ENCODE results near the gene THRB. TPM values are rescaled to one million over a fixed set of nuclear protein-coding genes. Genes with fewer than 3 reads are reported as not detected.

Gene THRB
- total and polyA plus RNA-seq, 9 of the 15 experiments (the other 6 are each of a cell fraction or from before 2014, with no cell fraction given) = 1.7 to 14.9 (median 6.9) TPM

DNA sequence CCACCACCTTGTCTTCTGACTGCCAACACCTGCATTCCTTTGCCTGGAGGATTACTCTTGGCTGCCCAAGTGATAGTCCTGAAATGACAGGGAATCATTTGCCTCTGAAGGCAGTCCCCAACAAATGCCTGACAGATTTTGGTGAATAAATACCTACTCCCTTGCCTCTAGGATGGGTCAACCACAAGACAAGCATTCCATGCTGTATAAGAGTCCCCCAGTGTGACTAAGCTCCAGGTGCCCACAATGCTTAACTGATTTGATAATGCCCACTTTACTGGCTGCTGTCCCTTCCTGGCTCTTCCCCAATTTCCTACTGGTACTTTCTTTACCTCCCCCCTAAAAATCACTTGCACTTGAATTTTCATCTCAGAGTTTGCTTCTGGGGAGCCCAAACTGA lies 14.8 kb downstream of the THRB start:
- H3K9me1 ChIP-seq (ENCODE audit: control insufficient read depth, insufficient read depth, low read length) = no peaks in the 10 kb centered on the region
- no peaks in the 10 kb centered on the region for H3K36me3 ChIP-seq (ENCODE audit: control insufficient read depth, insufficient read depth, low read length)
- no peak overlapping the region for H3K4me3 ChIP-seq
- intact Hi-C loops (cut with micrococcal nuclease) = no loop called here
- in situ Hi-C loops (cut with MboI) = no loop called here
- no peaks in the 10 kb centered on the region; a peak in 2 of 5 replicates for H3K4me1 ChIP-seq (replicated peaks in 1 of 2; ENCODE audit: control insufficient read depth in 2 of 2, insufficient read depth in 2 of 2, low read length in 2 of 2)
- CTCF ChIA-PET (ENCODE audit: low intra/inter-chr PET ratio) = no interaction called here
- H4K20me1 ChIP-seq (replicated peaks; ENCODE audit: control insufficient read depth, insufficient read depth, low read length) = no peaks in the 10 kb centered on the region
- DNase-seq (ENCODE audit: extremely low read depth in 1 of 4, low spot score in 3 of 4) (no peak), FAIRE-seq (no peak), ATAC-seq (no peak)
- no peak for TF ChIP-seq NONO (IDR thresholded peaks at IDR 0.05; ENCODE audit: low read depth in 2 of 2, low read length in 1 of 2)
- TF ChIP-seq ZNF561 (CRISPR knock-in tag; conservative IDR thresholded peaks at IDR 0.05) = no peak
- no peak for TF ChIP-seq HNRNPL (IDR thresholded peaks at IDR 0.05; ENCODE audit: low read depth, low read length)
- no peak for TF ChIP-seq MTA2 (IDR thresholded peaks at IDR 0.05; ENCODE audit: low read depth)
- TF ChIP-seq, protein P1, sequence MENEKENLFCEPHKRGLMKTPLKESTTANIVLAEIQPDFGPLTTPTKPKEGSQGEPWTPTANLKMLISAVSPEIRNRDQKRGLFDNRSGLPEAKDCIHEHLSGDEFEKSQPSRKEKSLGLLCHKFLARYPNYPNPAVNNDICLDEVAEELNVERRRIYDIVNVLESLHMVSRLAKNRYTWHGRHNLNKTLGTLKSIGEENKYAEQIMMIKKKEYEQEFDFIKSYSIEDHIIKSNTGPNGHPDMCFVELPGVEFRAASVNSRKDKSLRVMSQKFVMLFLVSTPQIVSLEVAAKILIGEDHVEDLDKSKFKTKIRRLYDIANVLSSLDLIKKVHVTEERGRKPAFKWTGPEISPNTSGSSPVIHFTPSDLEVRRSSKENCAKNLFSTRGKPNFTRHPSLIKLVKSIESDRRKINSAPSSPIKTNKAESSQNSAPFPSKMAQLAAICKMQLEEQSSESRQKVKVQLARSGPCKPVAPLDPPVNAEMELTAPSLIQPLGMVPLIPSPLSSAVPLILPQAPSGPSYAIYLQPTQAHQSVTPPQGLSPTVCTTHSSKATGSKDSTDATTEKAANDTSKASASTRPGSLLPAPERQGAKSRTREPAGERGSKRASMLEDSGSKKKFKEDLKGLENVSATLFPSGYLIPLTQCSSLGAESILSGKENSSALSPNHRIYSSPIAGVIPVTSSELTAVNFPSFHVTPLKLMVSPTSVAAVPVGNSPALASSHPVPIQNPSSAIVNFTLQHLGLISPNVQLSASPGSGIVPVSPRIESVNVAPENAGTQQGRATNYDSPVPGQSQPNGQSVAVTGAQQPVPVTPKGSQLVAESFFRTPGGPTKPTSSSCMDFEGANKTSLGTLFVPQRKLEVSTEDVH (IDR thresholded peaks at IDR 0.05; ENCODE audit: low read depth, partially characterized antibody) = no peak
- TF ChIP-seq, protein P2, sequence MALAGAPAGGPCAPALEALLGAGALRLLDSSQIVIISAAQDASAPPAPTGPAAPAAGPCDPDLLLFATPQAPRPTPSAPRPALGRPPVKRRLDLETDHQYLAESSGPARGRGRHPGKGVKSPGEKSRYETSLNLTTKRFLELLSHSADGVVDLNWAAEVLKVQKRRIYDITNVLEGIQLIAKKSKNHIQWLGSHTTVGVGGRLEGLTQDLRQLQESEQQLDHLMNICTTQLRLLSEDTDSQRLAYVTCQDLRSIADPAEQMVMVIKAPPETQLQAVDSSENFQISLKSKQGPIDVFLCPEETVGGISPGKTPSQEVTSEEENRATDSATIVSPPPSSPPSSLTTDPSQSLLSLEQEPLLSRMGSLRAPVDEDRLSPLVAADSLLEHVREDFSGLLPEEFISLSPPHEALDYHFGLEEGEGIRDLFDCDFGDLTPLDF (CRISPR knock-in tag; IDR thresholded peaks at IDR 0.05) = no peak
- no peak for TF ChIP-seq PHB (CRISPR knock-in tag; IDR thresholded peaks at IDR 0.05)
- no peak for TF ChIP-seq ZBTB1 (CRISPR knock-in tag; IDR thresholded peaks at IDR 0.05; ENCODE audit: borderline replicate concordance, low read depth)
- TF ChIP-seq SP1 (CRISPR knock-in tag; IDR thresholded peaks at IDR 0.05) = no peak
- TF ChIP-seq TAF7 (tag; IDR thresholded peaks at IDR 0.05) = no peak
- H3K4me2 ChIP-seq (ENCODE audit: insufficient read depth, low read length) = no peak overlapping the region
- BruUV-seq (replicated peaks) = no TSS peak
- H3K27me3 ChIP-seq (ENCODE audit: control insufficient read depth in 2 of 2, insufficient read depth in 2 of 2, low read length in 2 of 2) = no peaks in the 10 kb centered on the region
- POLR2A ChIA-PET = interaction anchor here (1.4 kb wide), 1 partner anchor 12 kb away, joined by 4 read pairs; no protein-coding TSS in a partner anchor
- H3K27ac ChIP-seq (ENCODE audit: extremely low read depth, low read depth, low read length) = no peak overlapping the region
- H3K9ac ChIP-seq (ENCODE audit: insufficient read depth in 1 of 2, low read depth in 2 of 2, low read length in 2 of 2) = no peak overlapping the region
- peaks cover 11% of the 10 kb centered on the region; the same call in 2 of the 3 replicates for H3K79me2 ChIP-seq (ENCODE audit: control insufficient read depth, insufficient read depth, low read length)
- no peak overlapping the region for H2AFZ ChIP-seq (ENCODE audit: low read depth, low read length)
- H3K9me3 ChIP-seq (replicated peaks; ENCODE audit: control insufficient read depth, insufficient read depth, low read depth, low read length) = no peaks in the 10 kb centered on the region

All from K562 (cell line).